GM12874 (cell line): Measurements from ENCODE around the gene TFAP2A.

Experiments used
- CTCF ChIP-seq: IDR thresholded peaks from 2 replicates; pipeline ENCODE4 v1.5.1; 2011; ENCODE audit warnings: low read depth, mild to moderate bottlenecking, control low read depth, low read length, moderate library complexity; ENCODE audit not compliant: insufficient read depth

The TFAP2A gene

GRCh38 chr6:10451828-10452509 is 37.1 kb upstream of the TFAP2A start:
- TF ChIP-seq CTCF, result no peak

GRCh38 chr6:10451394-10451793 is 36.5 kb upstream of the TFAP2A start:
- TF ChIP-seq CTCF, result no peak

- TF ChIP-seq CTCF, result no peak
Observed at GRCh38 chr6:10449751-10450150, 34.9 kb upstream of the TFAP2A start.

- TF ChIP-seq CTCF, result no peak
Observed at GRCh38 chr6:10448096-10448495, 33.2 kb upstream of the TFAP2A start.

GRCh38 chr6:10446548-10446947 is 31.7 kb upstream of the TFAP2A start:
- no peak for TF ChIP-seq CTCF

GRCh38 chr6:10441655-10442009 is 26.8 kb upstream of the TFAP2A start:
- no peak for TF ChIP-seq CTCF

GRCh38 chr6:10441004-10441654 is 26.3 kb upstream of the TFAP2A start:
- TF ChIP-seq CTCF, result no peak
